ENCODE data around the gene TRAF7. TPM values are rescaled to one million over a fixed set of nuclear protein-coding genes. Genes with fewer than 3 reads are reported as not detected.

The TRAF7 gene
- total RNA-seq, 1 donor from 2014 or later: 39.6 TPM

GRCh38 chr16:2160915-2161551, 5.5 kb downstream of the TRAF7 start:
- Histone ChIP-seq H3K4me3 (no peak overlapping the region), H3K27ac (peak overlapping the region; percentile 42 to 62), H3K27me3 (no peaks in the 10 kb centered on the region), H3K4me1 (peaks cover 8 to 29% of the 10 kb centered on the region in 2 donors), H3K36me3 (peaks cover 4 to 5% of the 10 kb centered on the region in 2 donors), H3K9me3 (no peaks in the 10 kb centered on the region)
- TF ChIP-seq CTCF (IDR thresholded peaks at IDR 0.05): no peak
- intact Hi-C loops (cut with DNase I): no loop called here
- peak in 1 of 2 donors; percentile 75 for DNase-seq (ENCODE audit: low spot score in 2 of 2)

GRCh38 chr16:2161911-2162310, 6.3 kb downstream of the TRAF7 start:
- H3K4me3 ChIP-seq: no peak overlapping the region
- H3K27ac ChIP-seq: peak overlapping the region; percentile 42 to 51
- no peak for TF ChIP-seq CTCF (IDR thresholded peaks at IDR 0.05)
- H3K27me3 ChIP-seq: no peaks in the 10 kb centered on the region
- intact Hi-C loops (cut with DNase I): no loop called here
- peaks cover 10 to 13% of the 10 kb centered on the region in 2 donors for H3K36me3 ChIP-seq
- peaks cover 2 to 21% of the 10 kb centered on the region in 2 donors for H3K4me1 ChIP-seq
- no peaks in the 10 kb centered on the region for H3K9me3 ChIP-seq
- DNase-seq (ENCODE audit: low spot score in 2 of 2): no peak

GRCh38 chr16:2162676-2163118, 7.1 kb downstream of the TRAF7 start:
- Histone ChIP-seq H3K36me3 (peaks cover 15 to 19% of the 10 kb centered on the region in 2 donors), H3K4me3 (no peak overlapping the region), H3K4me1 (peaks cover 0 to 19% of the 10 kb centered on the region in 2 donors), H3K27me3 (no peaks in the 10 kb centered on the region), H3K9me3 (no peaks in the 10 kb centered on the region), H3K27ac (no peak overlapping the region)
- no peak for DNase-seq (ENCODE audit: low spot score in 2 of 2)
- intact Hi-C loops (cut with DNase I): no loop called here
- TF ChIP-seq CTCF (IDR thresholded peaks at IDR 0.05): no peak

GRCh38 chr16:2163211-2163881, 7.8 kb downstream of the TRAF7 start:
- intact Hi-C loops (cut with DNase I): no loop called here
- H3K27ac ChIP-seq: no peak overlapping the region

GRCh38 chr16:2165861-2166260, 10.3 kb downstream of the TRAF7 start:
- no peak for DNase-seq (ENCODE audit: low spot score in 2 of 2)
- H3K4me1 ChIP-seq: no peaks in the 10 kb centered on the region
- intact Hi-C loops (cut with DNase I): no loop called here
- no peak overlapping the region for H3K4me3 ChIP-seq
- TF ChIP-seq CTCF (IDR thresholded peaks at IDR 0.05): no peak
- no peak overlapping the region for H3K27ac ChIP-seq
- H3K27me3 ChIP-seq: no peaks in the 10 kb centered on the region
- no peaks in the 10 kb centered on the region for H3K9me3 ChIP-seq
- peaks cover 26 to 39% of the 10 kb centered on the region in 2 donors for H3K36me3 ChIP-seq

More at GRCh38 chr16:2163211-2163881, 7.8 kb downstream of the TRAF7 start:
- Histone ChIP-seq H3K4me1 (peaks cover 0 to 19% of the 10 kb centered on the region in 2 donors), H3K4me3 (no peak overlapping the region), H3K27me3 (no peaks in the 10 kb centered on the region), H3K9me3 (no peaks in the 10 kb centered on the region), H3K36me3 (peaks cover 20 to 25% of the 10 kb centered on the region in 2 donors)
- no peak for TF ChIP-seq CTCF (IDR thresholded peaks at IDR 0.05)
- DNase-seq (ENCODE audit: low spot score in 2 of 2): no peak

Measured in ascending aorta (tissue), 2 donors.